Glomerular visceral epithelial cell (primary cell): ENCODE results near the gene FRMD4A.
"Not testable (repeated sequence)": the region's sequence is repeated elsewhere in the genome, so short reads cannot be mapped to it uniquely, and the experiment has no call there.

Experiments
- DNase-seq: peaks from one replicate; pipeline ENCODE4 v3.0.0-alpha.2; 2016; ENCODE audit errors: extremely low spot score

The FRMD4A gene

DNA sequence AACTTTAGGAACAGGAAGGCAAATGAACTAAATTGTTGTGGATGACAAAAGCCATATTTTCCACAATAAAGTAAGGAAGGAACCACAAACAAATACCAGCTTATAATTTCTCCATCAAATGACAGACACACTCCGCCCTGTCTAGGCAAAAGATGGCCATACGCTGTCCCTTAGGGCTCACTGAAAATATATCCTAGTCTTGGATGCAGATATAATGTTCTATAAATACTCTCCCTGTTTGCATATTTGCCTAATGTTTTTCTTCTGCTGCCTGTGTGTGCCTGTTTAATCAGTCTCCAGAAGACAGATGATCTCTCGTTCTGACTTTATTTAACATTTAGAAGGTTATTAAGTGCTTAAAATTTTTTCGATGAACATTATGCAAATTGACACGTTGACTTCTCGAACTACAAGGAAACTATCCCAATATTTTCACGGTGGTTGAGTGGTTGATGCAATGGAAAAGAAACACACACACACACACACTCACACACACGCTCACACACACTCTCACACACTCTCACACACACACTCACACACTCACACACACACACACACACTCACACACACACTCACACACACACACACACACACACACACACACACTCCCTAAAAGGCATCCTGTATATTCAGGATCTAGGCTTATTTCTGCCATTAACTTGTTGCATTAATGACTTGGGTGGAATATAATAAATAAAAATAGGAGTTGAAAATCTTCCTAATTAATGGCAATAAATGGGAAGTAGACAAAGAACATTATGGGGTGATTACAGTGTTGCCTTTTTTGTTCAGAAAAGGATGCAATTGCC lies 446.9 kb downstream of the FRMD4A start:
- no peak for DNase-seq

- DNase-seq = peak; percentile 99
These were observed 448.5 kb downstream of the FRMD4A start for GRCh38 chr10:13882119-13882711.

- DNase-seq = no peak
These were observed 450.0 kb downstream of the FRMD4A start for GRCh38 chr10:13880760-13881159.

DNA sequence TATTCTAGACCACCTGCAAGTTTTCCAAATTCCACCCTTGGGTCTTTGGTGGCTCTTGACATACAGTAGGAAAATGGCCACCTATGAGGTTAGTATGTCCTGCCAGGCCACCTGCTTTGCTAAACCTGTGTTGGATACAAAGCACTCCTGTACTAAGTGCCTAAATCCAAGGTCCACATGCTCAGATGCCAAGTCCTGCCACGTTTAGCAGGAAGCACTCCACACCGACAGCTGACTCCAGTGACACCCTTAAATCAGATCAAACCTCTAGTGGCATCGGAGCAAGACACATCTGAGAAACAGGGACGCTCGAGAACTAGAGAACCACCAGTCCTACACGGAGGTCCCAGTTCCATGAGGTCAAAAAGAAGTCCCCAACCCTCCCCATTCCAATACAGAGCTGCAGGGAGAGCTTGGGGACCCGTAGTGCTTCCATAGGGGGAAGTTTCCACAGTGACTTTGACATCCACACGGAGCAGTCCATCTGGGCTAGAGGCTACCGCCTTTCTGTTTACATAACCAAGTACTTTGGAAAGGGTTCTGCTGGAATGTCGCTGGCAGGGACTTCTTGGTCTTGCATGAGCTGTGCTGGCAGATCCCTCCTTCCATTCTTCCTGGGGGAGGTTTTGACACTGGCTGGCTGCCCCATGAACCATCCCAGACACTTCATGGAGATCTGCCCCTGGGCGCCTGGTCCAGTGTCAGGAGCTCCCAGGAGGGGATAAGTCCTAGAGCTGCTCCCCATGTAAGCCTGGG lies 453.4 kb downstream of the FRMD4A start:
- DNase-seq = peak; percentile 49

- DNase-seq = no peak
These were observed 457.5 kb downstream of the FRMD4A start for GRCh38 chr10:13873196-13873595.

DNA sequence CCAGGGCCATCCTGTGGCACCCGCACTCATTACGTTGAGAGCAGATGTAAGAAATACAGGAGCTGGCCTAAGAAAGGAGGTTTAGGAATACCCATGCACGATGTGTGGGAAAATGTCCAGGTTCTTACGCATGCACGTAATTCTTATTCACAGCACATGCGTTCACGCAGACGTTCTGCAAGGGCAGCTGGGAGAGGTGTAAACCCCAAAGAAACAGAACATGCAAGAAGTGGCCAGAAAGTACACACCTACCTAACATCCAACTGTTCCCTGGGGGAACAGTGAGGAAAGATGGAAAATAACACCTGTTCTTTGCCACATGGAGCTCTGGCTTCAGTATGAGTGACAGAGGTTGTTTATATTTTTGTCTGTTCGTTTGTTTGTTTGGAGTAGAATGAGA lies 458.3 kb downstream of the FRMD4A start:
- no peak for DNase-seq

GRCh38 chr10:13871776-13872175 lies 458.9 kb downstream of the FRMD4A start:
- no peak for DNase-seq

GRCh38 chr10:13871011-13871410 lies 459.7 kb downstream of the FRMD4A start:
- no peak for DNase-seq

- DNase-seq = no peak
These were observed 461.4 kb downstream of the FRMD4A start for GRCh38 chr10:13869295-13869664.

DNA sequence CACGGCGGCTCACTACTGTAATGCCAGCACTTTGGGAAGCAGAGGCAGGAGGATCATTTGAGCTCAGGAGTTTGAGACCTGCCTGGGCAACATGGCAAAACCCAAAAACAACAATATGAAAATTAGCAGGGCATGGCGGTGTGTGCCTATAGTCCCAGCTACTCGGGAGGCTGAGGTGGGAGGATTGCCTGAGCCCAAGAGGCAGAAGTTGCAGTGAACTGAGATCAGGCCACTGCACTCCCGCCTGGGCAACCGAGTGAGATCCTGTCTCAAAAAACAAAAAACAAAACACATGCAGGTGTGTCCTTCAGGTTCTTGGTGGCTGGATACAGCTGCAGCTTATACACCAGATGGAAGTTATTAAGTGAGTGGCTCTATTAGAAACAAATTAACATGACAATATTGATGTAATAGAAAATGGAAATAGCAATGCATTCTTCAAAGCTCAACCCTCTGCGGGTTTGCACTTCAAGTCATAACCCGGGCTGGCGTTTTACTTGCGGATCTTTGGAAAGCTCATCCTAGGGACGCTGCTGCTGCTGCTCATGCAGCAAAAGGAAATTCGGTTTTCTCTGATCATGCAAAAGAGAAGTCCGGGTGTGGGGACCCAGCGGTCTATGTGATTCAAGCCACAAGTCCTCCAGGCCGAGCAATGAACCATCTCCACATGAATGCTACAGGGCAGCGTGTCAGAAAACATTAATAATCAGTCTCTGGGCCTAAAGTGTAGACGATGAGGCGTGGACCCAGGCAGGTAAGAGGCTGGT lies 462.0 kb downstream of the FRMD4A start:
- DNase-seq = no peak

DNA sequence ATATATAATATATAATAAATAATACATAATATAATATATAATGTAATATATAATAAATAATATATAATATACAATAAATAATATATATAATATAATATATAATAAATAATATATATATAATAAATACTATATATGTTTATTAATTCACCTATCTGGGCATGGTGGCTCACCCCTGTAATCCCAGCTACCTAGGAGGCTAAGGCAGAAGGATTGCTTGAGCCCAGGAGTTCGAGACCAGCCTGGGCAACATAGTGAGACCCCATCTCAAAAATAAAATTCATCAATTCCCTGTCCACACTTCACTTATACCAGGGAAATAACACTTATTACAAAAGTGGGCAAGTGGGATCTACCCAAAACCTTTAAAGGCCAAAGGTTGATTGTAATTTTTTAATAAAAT lies 462.9 kb downstream of the FRMD4A start:
- DNase-seq = no peak

- peak; percentile 88 for DNase-seq
These were observed 464.8 kb downstream of the FRMD4A start for GRCh38 chr10:13865758-13866491.

- not testable (repeated sequence) for DNase-seq
These were observed 465.5 kb downstream of the FRMD4A start for GRCh38 chr10:13865220-13865619.

DNA sequence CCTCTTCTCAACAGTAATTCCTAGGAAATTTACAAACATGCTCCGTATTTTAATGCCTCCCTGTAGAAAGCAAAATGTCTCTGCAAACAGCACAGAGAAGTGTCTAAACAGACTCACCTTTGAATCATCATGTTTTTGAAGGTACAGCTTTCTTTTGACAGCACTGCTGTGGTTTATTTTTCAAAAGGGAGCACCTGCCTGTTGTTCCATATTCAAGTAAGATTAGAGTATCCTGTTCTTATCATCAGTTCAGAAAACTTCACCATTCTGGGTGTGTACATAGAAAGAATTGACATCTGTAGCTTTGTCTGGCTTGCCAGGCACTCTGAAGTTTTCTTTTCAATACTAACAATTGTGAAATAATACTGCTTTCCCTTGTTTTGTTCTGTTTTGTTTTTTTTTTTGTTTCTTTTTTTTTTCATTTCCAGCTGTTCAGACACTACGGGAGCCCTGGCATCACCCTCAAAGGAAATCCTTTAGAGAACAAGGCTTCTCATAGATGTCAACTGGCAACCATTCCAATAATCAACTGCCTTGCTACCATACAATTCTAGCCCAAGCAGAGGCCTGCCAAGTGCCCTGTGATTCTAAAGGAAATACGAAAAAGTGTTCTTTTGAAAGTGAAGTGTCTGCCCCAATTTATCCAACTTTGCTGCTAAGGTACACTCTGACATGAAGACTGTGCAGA lies 468.0 kb downstream of the FRMD4A start:
- DNase-seq = no peak

- no peak for DNase-seq
These were observed 469.8 kb downstream of the FRMD4A start for GRCh38 chr10:13860886-13861285.

GRCh38 chr10:13859979-13860654 lies 470.6 kb downstream of the FRMD4A start:
- DNase-seq = no peak

DNA sequence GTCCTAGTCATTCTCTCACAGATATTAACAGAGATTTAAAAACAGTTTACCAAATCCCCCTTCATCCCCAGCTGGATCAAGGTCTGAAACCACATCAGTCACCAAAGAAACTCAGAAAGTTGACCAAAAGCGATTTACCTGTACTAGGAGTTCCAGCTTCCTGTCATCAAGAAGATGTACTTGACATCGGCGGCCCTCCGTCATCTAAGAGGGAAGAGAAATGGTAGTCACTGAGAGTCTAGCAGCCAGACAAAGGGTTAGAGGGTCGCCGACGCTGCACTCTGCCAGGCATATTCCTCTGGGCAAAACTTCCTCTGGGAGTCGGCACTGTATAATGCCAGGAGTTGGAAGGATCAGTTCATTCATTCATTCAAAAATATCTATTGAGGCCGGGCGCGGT lies 472.0 kb downstream of the FRMD4A start:
- DNase-seq = no peak

- no peak for DNase-seq
These were observed 473.3 kb downstream of the FRMD4A start for GRCh38 chr10:13857451-13857850.

DNA sequence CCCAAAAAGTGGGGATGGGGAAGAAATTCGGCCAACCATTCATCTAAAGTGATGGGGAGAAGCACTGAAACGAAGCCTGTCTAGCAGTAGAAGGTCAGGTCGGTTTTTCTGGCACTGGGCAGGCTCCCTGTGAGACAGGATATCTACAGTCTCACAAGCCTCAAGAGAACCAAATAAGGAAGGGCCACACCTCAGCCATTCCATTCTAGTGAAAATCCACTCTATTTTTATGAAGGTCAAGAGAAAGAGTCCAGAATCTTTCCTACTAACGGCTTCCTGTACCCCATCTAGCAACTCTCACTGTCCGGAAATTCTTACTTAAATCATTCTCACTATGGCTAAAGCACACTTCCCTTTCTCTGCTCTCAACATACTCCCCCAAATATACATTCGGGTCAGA lies 476.9 kb downstream of the FRMD4A start:
- DNase-seq = no peak

- DNase-seq = no peak
These were observed 477.9 kb downstream of the FRMD4A start for GRCh38 chr10:13852872-13853271.
